Body of pancreas (tissue), 4 donors: ENCODE results near the gene LYRM4.

ENCODE experiments used
- POLR2A ChIP-seq, 3 donors: fragments of 450-650 bp; IDR thresholded peaks; one replicate each; pipeline ENCODE4 v1.6.1; 2016; ENCODE audit warnings: antibody characterized with exemption in 3 of 3, mild to moderate bottlenecking in 2 of 3
- TF ChIP-seq, protein P1 (sequence below), 7 experiments: fragments of 450-650 bp in 4 of 7; fragments of 200-600 bp in 3 of 7; sonication (generic) in 3 of 7; IDR thresholded peaks; one replicate each; pipeline ENCODE4 v1.5.1; 2016 to 2019; ENCODE audit warnings: antibody characterized with exemption in 7 of 7

DNA sequence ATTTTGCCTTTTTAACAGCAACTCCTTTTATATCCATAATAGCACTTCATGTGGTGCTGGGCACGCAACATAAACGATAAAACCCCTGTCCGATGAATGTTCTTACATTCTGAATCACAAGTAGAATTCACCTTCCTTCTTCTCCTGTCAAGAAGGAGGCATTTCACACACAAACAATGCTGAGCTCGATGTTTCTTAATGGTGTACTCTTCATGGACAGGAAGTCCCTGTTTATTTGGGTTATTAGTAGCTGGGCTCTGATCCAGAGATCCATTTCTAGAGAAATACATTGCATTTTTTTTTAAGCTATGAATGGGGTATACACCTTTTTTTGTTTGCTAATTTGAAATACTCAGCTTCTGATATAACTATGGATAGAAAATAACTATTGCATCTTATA, 93.2 kb downstream of the LYRM4 start:
- TF ChIP-seq, protein P1, sequence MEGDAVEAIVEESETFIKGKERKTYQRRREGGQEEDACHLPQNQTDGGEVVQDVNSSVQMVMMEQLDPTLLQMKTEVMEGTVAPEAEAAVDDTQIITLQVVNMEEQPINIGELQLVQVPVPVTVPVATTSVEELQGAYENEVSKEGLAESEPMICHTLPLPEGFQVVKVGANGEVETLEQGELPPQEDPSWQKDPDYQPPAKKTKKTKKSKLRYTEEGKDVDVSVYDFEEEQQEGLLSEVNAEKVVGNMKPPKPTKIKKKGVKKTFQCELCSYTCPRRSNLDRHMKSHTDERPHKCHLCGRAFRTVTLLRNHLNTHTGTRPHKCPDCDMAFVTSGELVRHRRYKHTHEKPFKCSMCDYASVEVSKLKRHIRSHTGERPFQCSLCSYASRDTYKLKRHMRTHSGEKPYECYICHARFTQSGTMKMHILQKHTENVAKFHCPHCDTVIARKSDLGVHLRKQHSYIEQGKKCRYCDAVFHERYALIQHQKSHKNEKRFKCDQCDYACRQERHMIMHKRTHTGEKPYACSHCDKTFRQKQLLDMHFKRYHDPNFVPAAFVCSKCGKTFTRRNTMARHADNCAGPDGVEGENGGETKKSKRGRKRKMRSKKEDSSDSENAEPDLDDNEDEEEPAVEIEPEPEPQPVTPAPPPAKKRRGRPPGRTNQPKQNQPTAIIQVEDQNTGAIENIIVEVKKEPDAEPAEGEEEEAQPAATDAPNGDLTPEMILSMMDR (IDR thresholded peaks at IDR 0.05): no peak
- TF ChIP-seq POLR2A (IDR thresholded peaks at IDR 0.05): no peak
